Measurements from ENCODE around the gene FRMD3.

The FRMD3 gene

GRCh38 chr9:83330207-83331196, 207.7 kb downstream of the FRMD3 start:
- H3K4me3 ChIP-seq (ENCODE audit: low read depth, low read length), result no peak overlapping the region
- no peak for TF ChIP-seq CTCF (IDR thresholded peaks at IDR 0.05)
- no peaks in the 10 kb centered on the region for H3K9me3 ChIP-seq (ENCODE audit: control insufficient read depth, low read length)
- H2AFZ ChIP-seq, result no peak overlapping the region
- no peak overlapping the region for H3K4me2 ChIP-seq (ENCODE audit: low read length)
- H3K27ac ChIP-seq, result no peak overlapping the region
- peaks cover 2% of the 10 kb centered on the region for H3K79me2 ChIP-seq
- H3K9ac ChIP-seq, result no peak overlapping the region
- no peaks in the 10 kb centered on the region for H3K27me3 ChIP-seq (ENCODE audit: control insufficient read depth, insufficient read depth, low read length)
- H3K4me1 ChIP-seq, result peaks cover 7% of the 10 kb centered on the region
- H3K36me3 ChIP-seq (ENCODE audit: control insufficient read depth, insufficient read depth, low read length), result no peaks in the 10 kb centered on the region

- TF ChIP-seq CTCF (IDR thresholded peaks at IDR 0.05), result no peak
- peaks cover 2% of the 10 kb centered on the region for H3K79me2 ChIP-seq
- H3K4me3 ChIP-seq (ENCODE audit: low read depth, low read length), result no peak overlapping the region
- H3K27ac ChIP-seq, result no peak overlapping the region
- H3K9me3 ChIP-seq (ENCODE audit: control insufficient read depth, low read length), result no peaks in the 10 kb centered on the region
- no peak overlapping the region for H3K4me2 ChIP-seq (ENCODE audit: low read length)
- no peak overlapping the region for H3K9ac ChIP-seq
- no peaks in the 10 kb centered on the region for H3K4me1 ChIP-seq
- no peaks in the 10 kb centered on the region for H3K36me3 ChIP-seq (ENCODE audit: control insufficient read depth, insufficient read depth, low read length)
- no peaks in the 10 kb centered on the region for H3K27me3 ChIP-seq (ENCODE audit: control insufficient read depth, insufficient read depth, low read length)
- no peak overlapping the region for H2AFZ ChIP-seq
Measured at GRCh38 chr9:83327750-83328622, 210.2 kb downstream of the FRMD3 start.

- no peaks in the 10 kb centered on the region for H3K4me1 ChIP-seq
- no peak overlapping the region for H3K4me2 ChIP-seq (ENCODE audit: low read length)
- peaks cover 2% of the 10 kb centered on the region for H3K79me2 ChIP-seq
- no peak overlapping the region for H3K4me3 ChIP-seq (ENCODE audit: low read depth, low read length)
- no peaks in the 10 kb centered on the region for H3K9me3 ChIP-seq (ENCODE audit: control insufficient read depth, low read length)
- H3K27ac ChIP-seq, result no peak overlapping the region
- no peak overlapping the region for H2AFZ ChIP-seq
- H3K36me3 ChIP-seq (ENCODE audit: control insufficient read depth, insufficient read depth, low read length), result no peaks in the 10 kb centered on the region
- no peaks in the 10 kb centered on the region for H3K27me3 ChIP-seq (ENCODE audit: control insufficient read depth, insufficient read depth, low read length)
- H3K9ac ChIP-seq, result no peak overlapping the region
- no peak for TF ChIP-seq CTCF (IDR thresholded peaks at IDR 0.05)
Measured at GRCh38 chr9:83327323-83327722, 210.9 kb downstream of the FRMD3 start.

- H3K9me3 ChIP-seq (ENCODE audit: control insufficient read depth, low read length), result no peaks in the 10 kb centered on the region
- H3K36me3 ChIP-seq (ENCODE audit: control insufficient read depth, insufficient read depth, low read length), result no peaks in the 10 kb centered on the region
- no peak overlapping the region for H3K9ac ChIP-seq
- H3K27me3 ChIP-seq (ENCODE audit: control insufficient read depth, insufficient read depth, low read length), result no peaks in the 10 kb centered on the region
- H3K27ac ChIP-seq, result no peak overlapping the region
- TF ChIP-seq CTCF (IDR thresholded peaks at IDR 0.05), result no peak
- H3K4me1 ChIP-seq, result no peaks in the 10 kb centered on the region
- no peak overlapping the region for H2AFZ ChIP-seq
- no peak overlapping the region for H3K4me2 ChIP-seq (ENCODE audit: low read length)
- no peaks in the 10 kb centered on the region for H3K79me2 ChIP-seq
- no peak overlapping the region for H3K4me3 ChIP-seq (ENCODE audit: low read depth, low read length)
Measured at GRCh38 chr9:83323148-83323547, 215.1 kb downstream of the FRMD3 start.
